ENCODE data around the gene ADCY2.

Gene ADCY2

DNA sequence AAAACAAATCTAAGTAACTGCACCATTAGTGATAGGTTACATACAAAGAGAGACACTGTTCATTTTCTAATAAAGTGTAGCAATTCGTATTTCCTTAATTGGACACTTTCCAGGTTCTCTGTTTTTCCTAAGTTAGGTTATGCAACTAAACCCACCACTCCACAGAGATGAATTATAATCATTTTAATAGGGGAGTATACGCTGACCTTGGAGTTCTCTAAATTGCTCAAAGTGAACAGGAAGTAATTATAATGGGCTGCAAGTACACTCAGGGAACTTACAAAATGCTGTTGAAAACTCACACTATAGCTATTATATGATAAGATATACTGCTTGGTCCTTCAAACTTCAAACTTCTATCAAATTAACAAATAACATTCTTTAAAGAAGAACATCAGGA lies 18.2 kb upstream of the ADCY2 start:
- no peak overlapping the region for H2AK5ac ChIP-seq (ENCODE audit: low read length)
- no peaks in the 10 kb centered on the region for H3K27me3 ChIP-seq (ENCODE audit: insufficient read depth, low read length, poor library complexity)
- no peak overlapping the region for H3K18ac ChIP-seq (ENCODE audit: low read length)
- no peak overlapping the region for H3K27ac ChIP-seq (ENCODE audit: low read depth, low read length)
- WGBS (ENCODE audit: extremely low coverage, insufficient coverage, low lambda C conversion rate) = no CpG with 5 or more reads among the region's 2 CpGs
- H3K4me3 ChIP-seq (ENCODE audit: low read length) = no peak overlapping the region
- H3K9ac ChIP-seq (ENCODE audit: low read length) = no peak overlapping the region
- no peaks in the 10 kb centered on the region for H3K79me1 ChIP-seq (ENCODE audit: low read length)
- H4K5ac ChIP-seq (ENCODE audit: low read length) = no peak overlapping the region
- H3K79me2 ChIP-seq (ENCODE audit: control insufficient read depth, insufficient read depth, low read length) = no peaks in the 10 kb centered on the region
- H3K23ac ChIP-seq (ENCODE audit: low read length) = no peak overlapping the region
- H3K36me3 ChIP-seq (ENCODE audit: control insufficient read depth, insufficient read depth, low read length) = no peaks in the 10 kb centered on the region
- H2BK15ac ChIP-seq (replicated peaks; ENCODE audit: low read depth) = no peak overlapping the region
- H3K4me1 ChIP-seq (ENCODE audit: control insufficient read depth, low read depth, low read length) = no peaks in the 10 kb centered on the region
- DNase-seq = no peak
- no peak overlapping the region for H2BK120ac ChIP-seq (ENCODE audit: low read depth, low read length)
- H3K56ac ChIP-seq (ENCODE audit: low read length) = no peak overlapping the region
- H3K4ac ChIP-seq (ENCODE audit: low read depth, low read length) = no peak overlapping the region
- no peak overlapping the region for H4K8ac ChIP-seq (ENCODE audit: low read depth, low read length)
- no peak overlapping the region for H3K4me2 ChIP-seq (ENCODE audit: low read length)
- no peak overlapping the region for H2BK5ac ChIP-seq (ENCODE audit: low read length)

GRCh38 chr5:7382588-7382987 lies 13.3 kb upstream of the ADCY2 start:
- no peak overlapping the region for H2AK5ac ChIP-seq (ENCODE audit: low read length)
- H3K56ac ChIP-seq (ENCODE audit: low read length) = no peak overlapping the region

DNA sequence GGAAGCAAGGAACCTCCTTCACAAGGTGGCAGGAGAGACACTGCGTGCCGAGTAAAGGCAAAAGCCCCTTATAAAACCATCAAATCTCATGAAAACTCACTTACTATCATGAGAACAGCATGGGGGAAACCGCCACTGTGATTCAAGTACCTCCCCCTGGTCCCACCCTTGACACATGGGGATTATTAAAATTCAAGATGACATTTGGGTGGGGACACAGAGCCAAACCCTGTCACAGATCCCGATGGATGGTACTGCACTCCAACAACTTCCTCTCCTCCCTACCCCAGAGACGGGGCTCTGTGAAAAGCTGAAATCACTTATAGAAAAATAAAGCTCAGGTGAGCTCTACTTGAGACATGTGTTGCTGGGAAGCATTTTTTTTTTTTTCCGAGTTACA lies 10.3 kb upstream of the ADCY2 start:
- no peaks in the 10 kb centered on the region for H3K4me1 ChIP-seq (ENCODE audit: control insufficient read depth, low read depth, low read length)
- H2BK15ac ChIP-seq (replicated peaks; ENCODE audit: low read depth) = no peak overlapping the region
- no peak overlapping the region for H4K5ac ChIP-seq (ENCODE audit: low read length)
- H3K4me3 ChIP-seq (ENCODE audit: low read length) = no peak overlapping the region
- H3K23ac ChIP-seq (ENCODE audit: low read length) = no peak overlapping the region
- no peak for DNase-seq
- peak overlapping the region; percentile 52 for H3K4ac ChIP-seq (ENCODE audit: low read depth, low read length)
- H3K4me2 ChIP-seq (ENCODE audit: low read length) = no peak overlapping the region
- H3K79me1 ChIP-seq (ENCODE audit: low read length) = no peaks in the 10 kb centered on the region
- H2BK5ac ChIP-seq (ENCODE audit: low read length) = no peak overlapping the region
- H2AK5ac ChIP-seq (ENCODE audit: low read length) = no peak overlapping the region
- no peak overlapping the region for H3K27ac ChIP-seq (ENCODE audit: low read depth, low read length)
- no peak overlapping the region for H3K56ac ChIP-seq (ENCODE audit: low read length)
- no peaks in the 10 kb centered on the region for H3K27me3 ChIP-seq (ENCODE audit: insufficient read depth, low read length, poor library complexity)
- H3K79me2 ChIP-seq (ENCODE audit: control insufficient read depth, insufficient read depth, low read length) = no peaks in the 10 kb centered on the region
- no peaks in the 10 kb centered on the region for H3K36me3 ChIP-seq (ENCODE audit: control insufficient read depth, insufficient read depth, low read length)
- H4K8ac ChIP-seq (ENCODE audit: low read depth, low read length) = no peak overlapping the region
- no peak overlapping the region for H3K18ac ChIP-seq (ENCODE audit: low read length)
- H3K9ac ChIP-seq (ENCODE audit: low read length) = no peak overlapping the region
- H2BK120ac ChIP-seq (ENCODE audit: low read depth, low read length) = no peak overlapping the region
- WGBS (ENCODE audit: extremely low coverage, insufficient coverage, low lambda C conversion rate) = no CpG with 5 or more reads among the region's 6 CpGs

More at GRCh38 chr5:7382588-7382987, 13.3 kb upstream of the ADCY2 start:
- no peak for DNase-seq
- H3K18ac ChIP-seq (ENCODE audit: low read length) = no peak overlapping the region
- no peaks in the 10 kb centered on the region for H3K27me3 ChIP-seq (ENCODE audit: insufficient read depth, low read length, poor library complexity)
- no peak overlapping the region for H3K4me2 ChIP-seq (ENCODE audit: low read length)
- H3K4me1 ChIP-seq (ENCODE audit: control insufficient read depth, low read depth, low read length) = no peaks in the 10 kb centered on the region
- H3K36me3 ChIP-seq (ENCODE audit: control insufficient read depth, insufficient read depth, low read length) = no peaks in the 10 kb centered on the region
- H3K4ac ChIP-seq (ENCODE audit: low read depth, low read length) = no peak overlapping the region
- WGBS (ENCODE audit: extremely low coverage, insufficient coverage, low lambda C conversion rate) = no CpG with 5 or more reads among the region's 2 CpGs
- H3K27ac ChIP-seq (ENCODE audit: low read depth, low read length) = no peak overlapping the region
- no peaks in the 10 kb centered on the region for H3K79me2 ChIP-seq (ENCODE audit: control insufficient read depth, insufficient read depth, low read length)
- no peak overlapping the region for H3K4me3 ChIP-seq (ENCODE audit: low read length)
- H2BK5ac ChIP-seq (ENCODE audit: low read length) = no peak overlapping the region
- H2BK120ac ChIP-seq (ENCODE audit: low read depth, low read length) = no peak overlapping the region
- H3K23ac ChIP-seq (ENCODE audit: low read length) = no peak overlapping the region
- no peaks in the 10 kb centered on the region for H3K79me1 ChIP-seq (ENCODE audit: low read length)
- no peak overlapping the region for H3K9ac ChIP-seq (ENCODE audit: low read length)
- no peak overlapping the region for H4K5ac ChIP-seq (ENCODE audit: low read length)
- no peak overlapping the region for H2BK15ac ChIP-seq (replicated peaks; ENCODE audit: low read depth)
- no peak overlapping the region for H4K8ac ChIP-seq (ENCODE audit: low read depth, low read length)

GRCh38 chr5:7388553-7388952 lies 7.4 kb upstream of the ADCY2 start:
- H3K4me3 ChIP-seq (ENCODE audit: low read length) = no peak overlapping the region
- no peak overlapping the region for H2AK5ac ChIP-seq (ENCODE audit: low read length)
- no peaks in the 10 kb centered on the region for H3K79me2 ChIP-seq (ENCODE audit: control insufficient read depth, insufficient read depth, low read length)
- H4K5ac ChIP-seq (ENCODE audit: low read length) = no peak overlapping the region
- no peaks in the 10 kb centered on the region for H3K27me3 ChIP-seq (ENCODE audit: insufficient read depth, low read length, poor library complexity)
- H3K36me3 ChIP-seq (ENCODE audit: control insufficient read depth, insufficient read depth, low read length) = no peaks in the 10 kb centered on the region
- no peak overlapping the region for H3K9ac ChIP-seq (ENCODE audit: low read length)
- H3K27ac ChIP-seq (ENCODE audit: low read depth, low read length) = no peak overlapping the region
- H3K18ac ChIP-seq (ENCODE audit: low read length) = peak overlapping the region; percentile 39
- H3K4ac ChIP-seq (ENCODE audit: low read depth, low read length) = no peak overlapping the region
- no peak overlapping the region for H2BK5ac ChIP-seq (ENCODE audit: low read length)
- H3K56ac ChIP-seq (ENCODE audit: low read length) = no peak overlapping the region
- no CpG with 5 or more reads among the region's 3 CpGs for WGBS (ENCODE audit: extremely low coverage, insufficient coverage, low lambda C conversion rate)
- H3K4me1 ChIP-seq (ENCODE audit: control insufficient read depth, low read depth, low read length) = no peaks in the 10 kb centered on the region
- H4K8ac ChIP-seq (ENCODE audit: low read depth, low read length) = no peak overlapping the region
- H2BK15ac ChIP-seq (replicated peaks; ENCODE audit: low read depth) = no peak overlapping the region
- DNase-seq = no peak
- H3K4me2 ChIP-seq (ENCODE audit: low read length) = no peak overlapping the region
- H2BK120ac ChIP-seq (ENCODE audit: low read depth, low read length) = no peak overlapping the region
- H3K23ac ChIP-seq (ENCODE audit: low read length) = no peak overlapping the region
- no peaks in the 10 kb centered on the region for H3K79me1 ChIP-seq (ENCODE audit: low read length)

GRCh38 chr5:7391215-7391614 lies 4.7 kb upstream of the ADCY2 start:
- H4K5ac ChIP-seq (ENCODE audit: low read length) = no peak overlapping the region
- no peak overlapping the region for H3K4me2 ChIP-seq (ENCODE audit: low read length)
- peaks cover under 1% of the 10 kb centered on the region for H3K79me2 ChIP-seq (ENCODE audit: control insufficient read depth, insufficient read depth, low read length)
- H2AK5ac ChIP-seq (ENCODE audit: low read length) = no peak overlapping the region
- no peaks in the 10 kb centered on the region for H3K36me3 ChIP-seq (ENCODE audit: control insufficient read depth, insufficient read depth, low read length)
- DNase-seq = peak; percentile 84
- H3K79me1 ChIP-seq (ENCODE audit: low read length) = no peaks in the 10 kb centered on the region
- no peak overlapping the region for H3K27ac ChIP-seq (ENCODE audit: low read depth, low read length)
- H2BK120ac ChIP-seq (ENCODE audit: low read depth, low read length) = no peak overlapping the region
- no peaks in the 10 kb centered on the region for H3K27me3 ChIP-seq (ENCODE audit: insufficient read depth, low read length, poor library complexity)
- no peak overlapping the region for H2BK5ac ChIP-seq (ENCODE audit: low read length)
- no peak overlapping the region for H3K4ac ChIP-seq (ENCODE audit: low read depth, low read length)
- no peak overlapping the region for H3K23ac ChIP-seq (ENCODE audit: low read length)
- H2BK15ac ChIP-seq (replicated peaks; ENCODE audit: low read depth) = no peak overlapping the region
- H3K9ac ChIP-seq (ENCODE audit: low read length) = no peak overlapping the region
- H4K8ac ChIP-seq (ENCODE audit: low read depth, low read length) = no peak overlapping the region
- H3K4me3 ChIP-seq (ENCODE audit: low read length) = no peak overlapping the region
- H3K56ac ChIP-seq (ENCODE audit: low read length) = peak overlapping the region; percentile 25
- no peak overlapping the region for H3K18ac ChIP-seq (ENCODE audit: low read length)
- H3K4me1 ChIP-seq (ENCODE audit: control insufficient read depth, low read depth, low read length) = no peaks in the 10 kb centered on the region
- no CpG with 5 or more reads among the region's 9 CpGs for WGBS (ENCODE audit: extremely low coverage, insufficient coverage, low lambda C conversion rate)

All from mesendoderm (in vitro differentiated cells).